Effector CD8-positive, alpha-beta T cell (primary cell): ENCODE data around the gene WDR37.
A peak's percentile ranks its signal among the peaks of the same experiment; 100 is the strongest.
"Not testable (repeated sequence)": the region's sequence is repeated elsewhere in the genome, so short reads cannot be mapped to it uniquely, and the experiment has no call there.

Experiments used
- DNase-seq: peaks from one replicate; lab custom pipeline; 2025; lab: John Stamatoyannopoulos, UW

Gene WDR37

GRCh38 chr10:1104971-1105370, 48.8 kb downstream of the WDR37 start:
- DNase-seq: no peak

- no peak for DNase-seq
These were observed 50.8 kb downstream of the WDR37 start for GRCh38 chr10:1107004-1107403.

- no peak for DNase-seq
These were observed 51.5 kb downstream of the WDR37 start for GRCh38 chr10:1107679-1108078.

GRCh38 chr10:1109795-1110673, 53.8 kb downstream of the WDR37 start:
- peak; percentile 48 for DNase-seq

- DNase-seq: no peak
These were observed 54.5 kb downstream of the WDR37 start for GRCh38 chr10:1110674-1111119.

GRCh38 chr10:1114315-1114714, 58.1 kb downstream of the WDR37 start:
- no peak for DNase-seq

GRCh38 chr10:1114719-1115606, 58.8 kb downstream of the WDR37 start:
- DNase-seq: no peak

GRCh38 chr10:1115607-1115955, 59.4 kb downstream of the WDR37 start:
- no peak for DNase-seq

- no peak for DNase-seq
These were observed 59.9 kb downstream of the WDR37 start for GRCh38 chr10:1116051-1116450.

- no peak for DNase-seq
These were observed 60.6 kb downstream of the WDR37 start for GRCh38 chr10:1116696-1117280.

- no peak for DNase-seq
These were observed 61.5 kb downstream of the WDR37 start for GRCh38 chr10:1117651-1118050.

GRCh38 chr10:1118318-1118717, 62.1 kb downstream of the WDR37 start:
- DNase-seq: not testable (repeated sequence)

- DNase-seq: no peak
These were observed 62.8 kb downstream of the WDR37 start for GRCh38 chr10:1119027-1119426.

GRCh38 chr10:1119501-1119900, 63.3 kb downstream of the WDR37 start:
- DNase-seq: no peak

GRCh38 chr10:1120306-1120705, 64.1 kb downstream of the WDR37 start:
- no peak for DNase-seq

- no peak for DNase-seq
These were observed 64.6 kb downstream of the WDR37 start for GRCh38 chr10:1120801-1121211.

- no peak for DNase-seq
These were observed 65.2 kb downstream of the WDR37 start for GRCh38 chr10:1121271-1121970.

- no peak for DNase-seq
These were observed 66.2 kb downstream of the WDR37 start for GRCh38 chr10:1122349-1122748.

- no peak for DNase-seq
These were observed 67.0 kb downstream of the WDR37 start for GRCh38 chr10:1123198-1123597.

GRCh38 chr10:1123972-1124371, 67.8 kb downstream of the WDR37 start:
- no peak for DNase-seq

GRCh38 chr10:1124796-1125195, 68.6 kb downstream of the WDR37 start:
- DNase-seq: no peak

- no peak for DNase-seq
These were observed 70.3 kb downstream of the WDR37 start for GRCh38 chr10:1126461-1126860.
